IPS-NIHi11 (cell line): ENCODE data around the gene PLAGL2.

Source experiments
- DNase-seq: peaks from one replicate; pipeline ENCODE4 v3.0.0; 2012; ENCODE audit warnings: mixed read lengths, low spot score

The PLAGL2 gene

GRCh38 chr20:32231245-32231644 is 23.7 kb upstream of the PLAGL2 start:
- no peak for DNase-seq

- DNase-seq = no peak
These were observed 23.2 kb upstream of the PLAGL2 start for GRCh38 chr20:32230707-32231106.

- no peak for DNase-seq
These were observed 21.8 kb upstream of the PLAGL2 start for GRCh38 chr20:32229251-32229747.

GRCh38 chr20:32227744-32228688 is 20.5 kb upstream of the PLAGL2 start:
- DNase-seq = no peak

GRCh38 chr20:32227306-32227705 is 19.8 kb upstream of the PLAGL2 start:
- no peak for DNase-seq

- no peak for DNase-seq
These were observed 18.8 kb upstream of the PLAGL2 start for GRCh38 chr20:32226391-32226790.

- DNase-seq = no peak
These were observed 16.9 kb upstream of the PLAGL2 start for GRCh38 chr20:32224463-32224862.

- no peak for DNase-seq
These were observed 10.8 kb upstream of the PLAGL2 start for GRCh38 chr20:32218156-32218900.

- no peak for DNase-seq
These were observed 8.9 kb upstream of the PLAGL2 start for GRCh38 chr20:32216179-32217142.

GRCh38 chr20:32215729-32216128 is 8.2 kb upstream of the PLAGL2 start:
- DNase-seq = no peak

- no peak for DNase-seq
These were observed 7.6 kb upstream of the PLAGL2 start for GRCh38 chr20:32215147-32215546.

GRCh38 chr20:32213870-32214269 is 6.3 kb upstream of the PLAGL2 start:
- no peak for DNase-seq

GRCh38 chr20:32209850-32210605 is 2.5 kb upstream of the PLAGL2 start:
- no peak for DNase-seq

GRCh38 chr20:32208499-32209154 is 1.1 kb upstream of the PLAGL2 start:
- no peak for DNase-seq

GRCh38 chr20:32206760-32207625 is 550 bp downstream of the PLAGL2 start:
- no peak for DNase-seq

- DNase-seq = no peak
These were observed 1.4 kb downstream of the PLAGL2 start for GRCh38 chr20:32205843-32206759.

GRCh38 chr20:32205110-32205842 is 2.3 kb downstream of the PLAGL2 start:
- no peak for DNase-seq
